Smooth muscle cell (in vitro differentiated cells): ENCODE measurements around the gene TAOK2. TPM values are rescaled to one million over a fixed set of nuclear protein-coding genes. Genes with fewer than 3 reads are reported as not detected.

Source experiments
- DNase-seq: peaks from one replicate; lab custom pipeline; 2025; ENCODE audit not compliant: unreplicated experiment; lab: John Stamatoyannopoulos, UW
- H2AFZ ChIP-seq: fragments of 200-600 bp; sonication (generic); 2 replicates; pipeline ENCODE4 v1.6.0; 2016; ENCODE audit warnings: antibody characterized with exemption, low read depth, mild to moderate bottlenecking
- H3F3A ChIP-seq: fragments of 200-600 bp; sonication (generic); 2 replicates; pipeline ENCODE4 v1.6.0; 2017; ENCODE audit warnings: antibody characterized with exemption, low read depth
- H3K27ac ChIP-seq: fragments of 200-600 bp; sonication (generic); 2 replicates; pipeline ENCODE4 v1.5.1; 2016; ENCODE audit warnings: low read depth, mild to moderate bottlenecking
- H3K27me3 ChIP-seq: fragments of 200-600 bp; sonication (generic); 2 replicates; pipeline ENCODE4 v1.6.1; 2016; ENCODE audit warnings: low read depth, mild to moderate bottlenecking
- H3K36me3 ChIP-seq: fragments of 200-600 bp; sonication (generic); 2 replicates; pipeline ENCODE4 v1.5.1; 2016; ENCODE audit warnings: low read depth
- H3K4me1 ChIP-seq: fragments of 200-600 bp; sonication (generic); 2 replicates; pipeline ENCODE4 v1.5.1; 2016; ENCODE audit warnings: low read depth
- H3K4me2 ChIP-seq: fragments of 200-600 bp; sonication (generic); 2 replicates; pipeline ENCODE4 v1.6.0; 2016; ENCODE audit warnings: mild to moderate bottlenecking
- H3K4me3 ChIP-seq: fragments of 200-600 bp; sonication (generic); 2 replicates; pipeline ENCODE4 v1.5.1; 2016; ENCODE audit warnings: mild to moderate bottlenecking
- H3K79me2 ChIP-seq: fragments of 200-600 bp; sonication (generic); 2 replicates; pipeline ENCODE4 v1.6.0; 2016; ENCODE audit warnings: low read depth, mild to moderate bottlenecking
- H3K9ac ChIP-seq: fragments of 200-600 bp; sonication (generic); 2 replicates; pipeline ENCODE4 v1.6.0; 2016; ENCODE audit warnings: low read depth
- H3K9me3 ChIP-seq: fragments of 200-600 bp; sonication (generic); replicated peaks from 2 replicates; pipeline ENCODE4 v1.5.1; 2016; ENCODE audit warnings: low read depth
- H4K20me1 ChIP-seq: fragments of 200-600 bp; sonication (generic); 2 replicates; pipeline ENCODE4 v1.6.0; 2016; ENCODE audit warnings: low read depth
- CTCF ChIP-seq: fragments of 200-600 bp; sonication (generic); IDR thresholded peaks from 2 replicates; pipeline ENCODE4 v1.5.1; 2017; ENCODE audit warnings: borderline replicate concordance, mild to moderate bottlenecking, antibody characterized with exemption; ENCODE audit not compliant: insufficient read depth, poor library complexity, severe bottlenecking
- WGBS: methylation state at CpG from one replicate; pipeline ENCODE4 v1.1.7; 2016; ENCODE audit warnings: low lambda C conversion rate; 5-methylcytosine and 5-hydroxymethylcytosine counted together
- polyA plus RNA-seq: library from polyadenylated mRNA; unstranded; fragments of >200 nt; fragmentation: Nextera tagmentation; extraction: Ambion mirVana; gene quantifications from 2 replicates; pipeline ENCODE4 v1.2.1, GENCODE V29; 2016
- total RNA-seq: library from RNA; depleted of rRNA; stranded (reverse); fragments of >200 nt; gene quantifications from 2 replicates; pipeline ENCODE4 v1.2.3, GENCODE V29; 2014

The TAOK2 gene
- total and polyA plus RNA-seq, 2 experiments from 2014 or later: 26.0 to 26.2 TPM

- Histone ChIP-seq H3K27ac (no peak overlapping the region), H3K4me2 (no peak overlapping the region), H2AFZ (no peak overlapping the region), H3K4me3 (no peak overlapping the region), H4K20me1 (no peaks in the 10 kb centered on the region), H3K27me3 (peaks cover 18% of the 10 kb centered on the region), H3F3A (no peaks in the 10 kb centered on the region), H3K79me2 (no peaks in the 10 kb centered on the region), H3K4me1 (peaks cover 9% of the 10 kb centered on the region), H3K36me3 (no peaks in the 10 kb centered on the region), H3K9me3 (no peaks in the 10 kb centered on the region), H3K9ac (no peak overlapping the region)
- no peak for TF ChIP-seq CTCF
- no peak for DNase-seq
- 96% methylated on average over 18 of the region's 18 CpGs for WGBS
Measured at GRCh38 chr16:30006095-30006473, 32.4 kb downstream of the TAOK2 start.

GRCh38 chr16:30006659-30007377, 33.1 kb downstream of the TAOK2 start:
- no peak for DNase-seq
- Histone ChIP-seq H3K79me2 (no peaks in the 10 kb centered on the region), H3K4me1 (peaks cover 14% of the 10 kb centered on the region), H3F3A (no peaks in the 10 kb centered on the region), H3K27ac (no peak overlapping the region), H3K27me3 (peaks cover 26% of the 10 kb centered on the region), H4K20me1 (no peaks in the 10 kb centered on the region), H2AFZ (no peak overlapping the region), H3K9ac (no peak overlapping the region), H3K4me2 (no peak overlapping the region), H3K36me3 (no peaks in the 10 kb centered on the region), H3K4me3 (no peak overlapping the region), H3K9me3 (no peaks in the 10 kb centered on the region)
- WGBS: 94% methylated on average over 32 of the region's 34 CpGs
- TF ChIP-seq CTCF: no peak

GRCh38 chr16:30007378-30007895, 33.8 kb downstream of the TAOK2 start:
- H3K4me1 ChIP-seq: peaks cover 14% of the 10 kb centered on the region
- H3K4me2 ChIP-seq: no peak overlapping the region
- H3K27me3 ChIP-seq: peaks cover 31% of the 10 kb centered on the region
- WGBS: 86% methylated on average over 11 of the region's 11 CpGs
- no peak overlapping the region for H3K27ac ChIP-seq
- no peaks in the 10 kb centered on the region for H3K9me3 ChIP-seq
- H3K36me3 ChIP-seq: no peaks in the 10 kb centered on the region
- no peak for TF ChIP-seq CTCF
- H3K9ac ChIP-seq: no peak overlapping the region
- H3F3A ChIP-seq: no peaks in the 10 kb centered on the region
- H4K20me1 ChIP-seq: no peaks in the 10 kb centered on the region
- no peak overlapping the region for H3K4me3 ChIP-seq
- H2AFZ ChIP-seq: no peak overlapping the region
- H3K79me2 ChIP-seq: no peaks in the 10 kb centered on the region
- no peak for DNase-seq
